PC-3 (cell line): ENCODE results near the gene SAA1.

Experiments
- CTCF ChIP-seq: fragments of 300-600 bp; sonication (generic); conservative IDR thresholded peaks from 2 replicates; pipeline ENCODE4 v1.5.1; 2017; ENCODE audit warnings: antibody characterized with exemption, low read depth, mild to moderate bottlenecking, low read length
- EZH2 ChIP-seq: fragments of 300-600 bp; sonication (generic); IDR thresholded peaks from one replicate; pipeline ENCODE4 v1.6.1; 2017; ENCODE audit warnings: antibody characterized with exemption, mild to moderate bottlenecking, low read length; ENCODE audit not compliant: unreplicated experiment

- no peak for TF ChIP-seq EZH2
- TF ChIP-seq CTCF = no peak
Measured at GRCh38 chr11:18277565-18278271, 11.7 kb downstream of the SAA1 start.
